ENCODE data around the gene NIT2.

NIT2 gene, protein sequence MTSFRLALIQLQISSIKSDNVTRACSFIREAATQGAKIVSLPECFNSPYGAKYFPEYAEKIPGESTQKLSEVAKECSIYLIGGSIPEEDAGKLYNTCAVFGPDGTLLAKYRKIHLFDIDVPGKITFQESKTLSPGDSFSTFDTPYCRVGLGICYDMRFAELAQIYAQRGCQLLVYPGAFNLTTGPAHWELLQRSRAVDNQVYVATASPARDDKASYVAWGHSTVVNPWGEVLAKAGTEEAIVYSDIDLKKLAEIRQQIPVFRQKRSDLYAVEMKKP

DNA sequence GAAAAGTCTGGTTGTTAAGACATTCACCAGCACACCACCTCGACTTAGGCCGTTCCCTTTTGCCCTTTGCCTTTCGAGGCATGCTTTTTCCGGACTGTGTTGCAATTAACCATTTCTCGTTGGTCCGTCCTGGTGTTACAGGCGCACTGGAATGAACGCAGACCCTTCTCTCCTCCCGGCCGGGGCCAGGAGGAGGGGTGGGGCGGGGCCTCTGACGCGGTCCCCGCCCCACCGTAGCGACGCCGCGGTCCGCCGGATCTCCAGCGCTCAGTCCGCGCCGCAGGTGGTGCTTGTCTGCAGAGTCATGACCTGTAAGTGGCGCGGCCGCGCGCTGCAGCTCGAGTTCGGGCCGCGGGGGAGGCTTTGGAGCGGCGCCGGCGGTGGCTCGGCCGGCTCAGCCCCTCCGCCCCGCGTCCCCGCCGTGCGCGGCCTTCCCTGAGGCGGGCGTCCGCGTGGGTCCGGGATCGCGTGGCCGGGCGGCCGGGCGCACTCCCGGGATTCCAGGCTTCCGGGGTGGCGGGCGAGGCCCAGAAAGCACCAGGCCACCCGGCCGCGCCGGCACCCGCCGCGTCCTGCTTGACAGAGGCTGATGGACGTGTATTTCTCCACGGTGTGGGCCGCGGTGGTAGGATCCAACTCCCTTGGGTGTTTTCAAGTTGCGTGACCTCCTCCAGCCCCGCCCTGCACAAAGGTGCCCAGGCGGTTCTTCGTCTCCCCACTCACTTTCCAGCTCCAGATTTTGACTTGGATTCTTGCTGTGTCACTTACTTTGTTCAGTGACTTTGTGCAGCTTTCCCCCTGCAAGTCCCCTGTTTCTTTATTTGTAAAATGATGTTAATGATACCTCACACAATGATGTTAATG is at the start of gene NIT2:
NIT2 (plus strand) TSS at position 270 of the 864 bp plus-strand sequence; CDS start at position 305, 35 bp downstream.
- in situ Hi-C loops (cut with HindIII; ENCODE audit: low sequenced_read_pairs): no loop called here

DNA sequence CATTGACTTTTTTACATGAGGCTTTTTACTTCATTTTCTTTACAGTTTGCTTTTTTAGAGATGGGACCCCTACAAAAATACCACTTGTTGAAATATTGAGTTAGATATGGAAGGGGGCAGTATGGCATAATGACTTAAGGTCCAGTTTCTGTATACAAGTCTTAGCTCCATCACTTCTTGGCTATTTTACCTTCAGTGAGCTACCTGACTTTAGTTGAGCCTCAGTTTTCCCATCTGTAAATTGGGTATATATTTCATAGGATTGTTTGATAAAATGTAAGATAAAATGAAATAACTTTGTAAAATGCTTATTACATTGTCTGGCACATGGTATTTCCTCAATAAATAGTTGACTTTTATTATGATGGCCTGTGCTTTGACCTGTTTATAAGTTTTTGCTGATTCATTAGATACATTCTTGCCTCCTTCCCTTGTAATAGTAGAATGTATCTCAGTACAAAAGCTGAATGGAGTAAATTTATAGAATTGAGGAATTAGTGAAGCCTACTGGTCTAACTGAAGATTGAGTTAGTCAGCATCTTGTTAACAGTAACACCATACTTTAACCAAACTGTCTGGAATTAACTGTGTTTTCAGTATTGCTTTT is 46.2 kb upstream of the NIT2 start:
- H3K4me3 ChIP-seq (ENCODE audit: low read depth, low read length): no peak overlapping the region
- TF ChIP-seq, protein P1, sequence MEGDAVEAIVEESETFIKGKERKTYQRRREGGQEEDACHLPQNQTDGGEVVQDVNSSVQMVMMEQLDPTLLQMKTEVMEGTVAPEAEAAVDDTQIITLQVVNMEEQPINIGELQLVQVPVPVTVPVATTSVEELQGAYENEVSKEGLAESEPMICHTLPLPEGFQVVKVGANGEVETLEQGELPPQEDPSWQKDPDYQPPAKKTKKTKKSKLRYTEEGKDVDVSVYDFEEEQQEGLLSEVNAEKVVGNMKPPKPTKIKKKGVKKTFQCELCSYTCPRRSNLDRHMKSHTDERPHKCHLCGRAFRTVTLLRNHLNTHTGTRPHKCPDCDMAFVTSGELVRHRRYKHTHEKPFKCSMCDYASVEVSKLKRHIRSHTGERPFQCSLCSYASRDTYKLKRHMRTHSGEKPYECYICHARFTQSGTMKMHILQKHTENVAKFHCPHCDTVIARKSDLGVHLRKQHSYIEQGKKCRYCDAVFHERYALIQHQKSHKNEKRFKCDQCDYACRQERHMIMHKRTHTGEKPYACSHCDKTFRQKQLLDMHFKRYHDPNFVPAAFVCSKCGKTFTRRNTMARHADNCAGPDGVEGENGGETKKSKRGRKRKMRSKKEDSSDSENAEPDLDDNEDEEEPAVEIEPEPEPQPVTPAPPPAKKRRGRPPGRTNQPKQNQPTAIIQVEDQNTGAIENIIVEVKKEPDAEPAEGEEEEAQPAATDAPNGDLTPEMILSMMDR (IDR thresholded peaks at IDR 0.05; ENCODE audit: low read depth, low read length): no peak
- no peak for DNase-seq (ENCODE audit: low read depth, low spot score)
- in situ Hi-C loops (cut with HindIII; ENCODE audit: low sequenced_read_pairs): no loop called here

More for the DNA sequence above, at the start of gene NIT2:
- peak within 1 kb of the TSS; percentile 58 for H3K4me3 ChIP-seq (ENCODE audit: low read depth, low read length)
- TF ChIP-seq, protein P1 (IDR thresholded peaks at IDR 0.05; ENCODE audit: low read depth, low read length): no peak
- peak; percentile 85 for DNase-seq (ENCODE audit: low read depth, low spot score)

DNA sequence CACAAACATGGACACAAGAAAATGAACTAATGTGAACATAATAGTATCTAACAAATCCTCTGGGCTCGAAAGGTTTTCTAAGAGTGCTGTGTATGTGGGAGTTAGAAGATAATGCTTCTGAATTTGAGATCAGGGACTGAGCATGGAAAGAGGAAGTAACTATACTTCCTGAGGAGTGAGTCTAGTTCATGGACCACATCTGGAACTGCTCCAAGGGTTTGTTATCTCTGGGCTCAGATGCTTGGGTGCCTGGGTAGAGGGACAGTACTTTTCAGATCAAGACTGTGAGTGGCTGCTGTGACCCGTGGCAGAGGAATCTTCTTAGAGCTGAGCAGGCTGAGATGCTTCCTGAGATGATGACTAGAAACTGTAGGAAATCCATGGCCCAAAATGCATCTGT is 45.2 kb upstream of the NIT2 start:
- in situ Hi-C loops (cut with HindIII; ENCODE audit: low sequenced_read_pairs): no loop called here
- no peak for DNase-seq (ENCODE audit: low read depth, low spot score)
- H3K4me3 ChIP-seq (ENCODE audit: low read depth, low read length): no peak overlapping the region
- TF ChIP-seq, protein P1 (IDR thresholded peaks at IDR 0.05; ENCODE audit: low read depth, low read length): no peak

DNA sequence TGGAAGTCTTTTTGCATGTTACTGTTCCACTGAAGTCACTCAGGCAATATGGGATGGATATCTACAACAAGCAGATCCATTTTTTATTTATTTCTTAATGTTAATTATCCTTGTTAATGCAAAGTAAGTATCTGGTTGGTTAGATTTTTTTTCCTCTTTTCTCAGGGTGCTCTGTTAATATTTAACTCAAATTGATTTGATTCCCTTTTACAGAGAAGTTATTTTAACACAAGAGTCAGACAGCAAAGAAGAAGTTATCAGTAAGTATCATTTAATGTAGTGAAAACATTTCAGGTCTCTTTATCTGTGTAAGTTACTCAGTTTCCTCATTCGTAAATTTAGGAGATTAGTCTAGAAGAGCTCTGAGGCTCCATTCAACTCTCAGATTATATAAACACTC is 39.5 kb upstream of the NIT2 start:
- TF ChIP-seq, protein P1 (IDR thresholded peaks at IDR 0.05; ENCODE audit: low read depth, low read length): no peak
- in situ Hi-C loops (cut with HindIII; ENCODE audit: low sequenced_read_pairs): no loop called here
- no peak for DNase-seq (ENCODE audit: low read depth, low spot score)
- H3K4me3 ChIP-seq (ENCODE audit: low read depth, low read length): no peak overlapping the region

DNA sequence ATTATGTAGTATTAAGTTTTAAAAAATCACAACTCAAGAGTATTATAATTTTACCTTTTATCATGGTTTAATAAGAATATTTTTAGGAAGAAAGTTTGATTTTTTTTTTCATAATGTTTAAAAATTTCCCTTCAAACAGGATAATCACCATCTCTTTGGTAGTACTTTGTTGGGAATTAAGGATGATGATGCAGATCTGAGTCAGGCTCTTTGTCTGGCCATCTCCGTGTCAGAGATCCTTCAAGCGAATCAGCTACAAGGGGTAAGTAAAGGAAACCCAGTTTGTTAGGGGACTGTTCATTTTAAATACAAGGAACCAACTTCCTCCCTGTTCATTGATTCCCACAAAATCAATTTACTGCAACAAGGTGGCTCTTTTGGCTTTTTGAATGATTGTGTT is 36.8 kb upstream of the NIT2 start:
- TF ChIP-seq, protein P1 (IDR thresholded peaks at IDR 0.05; ENCODE audit: low read depth, low read length): no peak
- in situ Hi-C loops (cut with HindIII; ENCODE audit: low sequenced_read_pairs): no loop called here
- peak; percentile 20 for DNase-seq (ENCODE audit: low read depth, low spot score)
- H3K4me3 ChIP-seq (ENCODE audit: low read depth, low read length): no peak overlapping the region

DNA sequence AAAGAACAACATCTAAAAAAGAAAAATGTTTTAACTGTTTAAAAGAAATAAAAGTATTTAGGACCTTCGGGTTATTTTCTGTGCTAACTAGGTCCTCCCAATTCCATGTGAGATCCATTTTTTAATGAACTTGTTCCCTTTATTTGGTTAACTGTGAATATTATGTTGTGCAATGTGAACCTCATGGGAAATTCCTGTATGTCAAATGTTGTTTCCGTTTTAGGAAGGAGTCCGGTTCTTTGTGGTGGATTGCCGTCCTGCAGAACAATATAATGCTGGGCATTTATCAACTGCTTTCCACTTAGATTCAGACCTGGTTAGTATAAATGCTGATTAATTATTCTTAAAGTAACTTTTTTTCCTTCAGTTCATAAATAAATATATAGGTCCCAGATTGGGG is 35.5 kb upstream of the NIT2 start:
- no peak overlapping the region for H3K4me3 ChIP-seq (ENCODE audit: low read depth, low read length)
- in situ Hi-C loops (cut with HindIII; ENCODE audit: low sequenced_read_pairs): no loop called here
- no peak for DNase-seq (ENCODE audit: low read depth, low spot score)
- TF ChIP-seq, protein P1 (IDR thresholded peaks at IDR 0.05; ENCODE audit: low read depth, low read length): no peak
